Activated CD8-positive, alpha-beta T cell treated with anti-CD3 and anti-CD28 coated beads, Interleukin-2, amount 10 ng/mL, durations not matched to agents 7 days and 5 days (primary cell): ENCODE data around the gene ALPK1. TPM values are rescaled to one million over a fixed set of nuclear protein-coding genes. Genes with fewer than 3 reads are reported as not detected.
"Not testable (repeated sequence)": the region's sequence is repeated elsewhere in the genome, so short reads cannot be mapped to it uniquely, and the experiment has no call there.

Experiments used
- ATAC-seq: fragments of 150-1000 bp; cut with Tn5 transposase; one replicate; pipeline ENCODE4 v1.10.0; 2021; ENCODE audit warnings: moderate library complexity
- CTCF ChIA-PET: fragments of 350-600 bp; sonication (Branson Sonifier 250); formaldehyde crosslinking; loops from one replicate; lab custom pipeline; 2021; ENCODE audit warnings: antibody characterized with exemption; lab: Charles Lee
- POLR2A ChIA-PET: fragments of 350-600 bp; sonication (Branson Sonifier 250); formaldehyde crosslinking; loops from one replicate; lab custom pipeline; 2021; ENCODE audit warnings: antibody characterized with exemption; lab: Charles Lee
- DNase-seq: peaks from one replicate; pipeline ENCODE4 v3.0.0-alpha.2; 2020
- H3K27ac Mint-ChIP-seq: one replicate; pipeline ENCODE4 v1.8.0; 2021; ENCODE audit warnings: mild to moderate bottlenecking, mixed read lengths
- H3K27me3 Mint-ChIP-seq: one replicate; pipeline ENCODE4 v1.8.0; 2021; ENCODE audit warnings: low read depth, mixed read lengths
- H3K36me3 Mint-ChIP-seq: one replicate; pipeline ENCODE4 v1.8.0; 2021; ENCODE audit warnings: low read depth, mixed read lengths
- H3K4me1 Mint-ChIP-seq: one replicate; pipeline ENCODE4 v1.8.0; 2021; ENCODE audit warnings: low read depth, mixed read lengths
- H3K4me3 Mint-ChIP-seq: one replicate; pipeline ENCODE4 v1.8.0; 2021; ENCODE audit warnings: mild to moderate bottlenecking, mixed read lengths
- H3K9me3 Mint-ChIP-seq: one replicate; pipeline ENCODE4 v1.8.0; 2022; ENCODE audit warnings: mixed read lengths; ENCODE audit not compliant: insufficient read depth
- total RNA-seq, 2 experiments: library from RNA; stranded (reverse); gene quantifications; one replicate each; pipeline ENCODE4 v1.2.3, GENCODE V29; 2021

ALPK1 gene
- total RNA-seq, 2 experiments from 2014 or later, result 11.8 to 14.1 TPM

- Mint-ChIP-seq H3K36me3 (peaks cover 46% of the 10 kb centered on the region), H3K27me3 (no peaks in the 10 kb centered on the region), H3K9me3 (no peaks in the 10 kb centered on the region), H3K4me3 (no peak overlapping the region), H3K4me1 (peaks cover 22% of the 10 kb centered on the region), H3K27ac (no peak overlapping the region)
- POLR2A ChIA-PET, result interaction anchor here (1.1 kb wide), 1 partner anchor 10 kb away, joined by 3 read pairs; the partner anchor contains the start of gene TIFA
- DNase-seq (no peak), ATAC-seq (no peak)
- CTCF ChIA-PET, result interaction anchor here (0.6 to 2.3 kb wide), 2 partner anchors 9 to 220 kb away, joined by 4 to 6 read pairs; no protein-coding TSS in a partner anchor
Observed at GRCh38 chr4:112276113-112276512, 21.1 kb upstream of the ALPK1 start.

GRCh38 chr4:112277220-112277619, 19.9 kb upstream of the ALPK1 start:
- Mint-ChIP-seq H3K27ac (no peak overlapping the region), H3K36me3 (peaks cover 50% of the 10 kb centered on the region), H3K27me3 (no peaks in the 10 kb centered on the region), H3K9me3 (no peaks in the 10 kb centered on the region), H3K4me1 (peaks cover 31% of the 10 kb centered on the region), H3K4me3 (no peak overlapping the region)
- DNase-seq (no peak), ATAC-seq (no peak)
- POLR2A ChIA-PET, result interaction anchor here (1.1 kb wide), 1 partner anchor 8 kb away, joined by 4 read pairs; the partner anchor contains the start of gene TIFA
- CTCF ChIA-PET, result interaction anchor here (1.5 to 2.3 kb wide), 2 partner anchors 10 kb away, joined by 6 read pairs; no protein-coding TSS in a partner anchor

- Mint-ChIP-seq H3K4me3 (no peak overlapping the region), H3K36me3 (peaks cover 53% of the 10 kb centered on the region), H3K27ac (no peak overlapping the region), H3K9me3 (no peaks in the 10 kb centered on the region), H3K4me1 (peaks cover 37% of the 10 kb centered on the region), H3K27me3 (no peaks in the 10 kb centered on the region)
- DNase-seq (no peak), ATAC-seq (no peak)
- POLR2A ChIA-PET, result interaction anchor here (1.1 kb wide), 1 partner anchor 8 kb away, joined by 4 read pairs; the partner anchor contains the start of gene TIFA
- CTCF ChIA-PET, result interaction anchor here (1.0 to 1.5 kb wide), 3 partner anchors 11 to 51 kb away, joined by 3 to 6 read pairs (median 3); no protein-coding TSS in a partner anchor
Observed at GRCh38 chr4:112277705-112278448, 19.3 kb upstream of the ALPK1 start.

- H3K4me3 Mint-ChIP-seq, result no peak overlapping the region
- no peak for ATAC-seq
Observed at GRCh38 chr4:112279025-112279881, 17.9 kb upstream of the ALPK1 start.

GRCh38 chr4:112279882-112280315, 17.3 kb upstream of the ALPK1 start:
- H3K27ac Mint-ChIP-seq, result no peak overlapping the region
- CTCF ChIA-PET, result interaction anchor here (1.0 to 1.8 kb wide), 3 partner anchors 46 to 485 kb away, joined by 3 to 7 read pairs (median 3); no protein-coding TSS in a partner anchor
- no peaks in the 10 kb centered on the region for H3K9me3 Mint-ChIP-seq
- POLR2A ChIA-PET, result no interaction called here
- peaks cover 60% of the 10 kb centered on the region for H3K36me3 Mint-ChIP-seq
- ATAC-seq (no peak), DNase-seq (no peak)
- H3K4me3 Mint-ChIP-seq, result no peak overlapping the region
- peaks cover 47% of the 10 kb centered on the region for H3K4me1 Mint-ChIP-seq
- H3K27me3 Mint-ChIP-seq, result no peaks in the 10 kb centered on the region

More at GRCh38 chr4:112279025-112279881, 17.9 kb upstream of the ALPK1 start:
- ChIA-PET CTCF (interaction anchor here (0.6 to 1.4 kb wide), 4 partner anchors 8 to 49 kb away, joined by 3 to 4 read pairs (median 3); no protein-coding TSS in a partner anchor), POLR2A (no interaction called here)
- Mint-ChIP-seq H3K27ac (no peak overlapping the region), H3K27me3 (no peaks in the 10 kb centered on the region), H3K4me1 (peaks cover 44% of the 10 kb centered on the region), H3K9me3 (no peaks in the 10 kb centered on the region), H3K36me3 (peaks cover 57% of the 10 kb centered on the region)
- no peak for DNase-seq

- CTCF ChIA-PET, result interaction anchor here (0.8 to 1.8 kb wide), 6 partner anchors 29 to 485 kb away, joined by 3 to 7 read pairs (median 3); no protein-coding TSS in a partner anchor
- Mint-ChIP-seq H3K27ac (no peak overlapping the region), H3K4me3 (no peak overlapping the region)
Observed at GRCh38 chr4:112280386-112281056, 16.6 kb upstream of the ALPK1 start.

GRCh38 chr4:112281895-112282398, 15.2 kb upstream of the ALPK1 start:
- H3K4me3 Mint-ChIP-seq, H3K27me3 Mint-ChIP-seq, H3K9me3 Mint-ChIP-seq, ATAC-seq, DNase-seq, H3K27ac Mint-ChIP-seq: not testable (repeated sequence)
- ChIA-PET CTCF (interaction anchor here (1.2 to 1.4 kb wide), 2 partner anchors 40 to 242 kb away, joined by 3 to 4 read pairs; no protein-coding TSS in a partner anchor), POLR2A (interaction anchor here (0.7 to 1.2 kb wide), 2 partner anchors 31 to 102 kb away, joined by 3 read pairs; no protein-coding TSS in a partner anchor)
- Mint-ChIP-seq H3K4me1 (peaks cover 56% of the 10 kb centered on the region), H3K36me3 (peaks cover 50% of the 10 kb centered on the region)

More at GRCh38 chr4:112280386-112281056, 16.6 kb upstream of the ALPK1 start:
- Mint-ChIP-seq H3K36me3 (peaks cover 56% of the 10 kb centered on the region), H3K9me3 (no peaks in the 10 kb centered on the region), H3K4me1 (peaks cover 44% of the 10 kb centered on the region), H3K27me3 (no peaks in the 10 kb centered on the region)
- no peak for ATAC-seq
- DNase-seq, result no peak
- POLR2A ChIA-PET, result no interaction called here

- ChIA-PET POLR2A (interaction anchor here (0.6 to 1.6 kb wide), 3 partner anchors 19 to 107 kb away, joined by 3 to 7 read pairs (median 3); no protein-coding TSS in a partner anchor), CTCF (interaction anchor here (0.9 to 1.4 kb wide), 2 partner anchors 16 to 184 kb away, joined by 3 to 4 read pairs; no protein-coding TSS in a partner anchor)
- Mint-ChIP-seq H3K27ac (no peak overlapping the region), H3K9me3 (no peaks in the 10 kb centered on the region), H3K36me3 (peaks cover 40% of the 10 kb centered on the region), H3K4me1 (peaks cover 63% of the 10 kb centered on the region), H3K27me3 (no peaks in the 10 kb centered on the region), H3K4me3 (peak overlapping the region; percentile 32)
- DNase-seq, result no peak
- ATAC-seq, result no peak
Observed at GRCh38 chr4:112282860-112283667, 14.1 kb upstream of the ALPK1 start.

GRCh38 chr4:112284166-112284565, 13.0 kb upstream of the ALPK1 start:
- no peak for DNase-seq
- no peak overlapping the region for H3K27ac Mint-ChIP-seq

More at GRCh38 chr4:112284166-112284565, 13.0 kb upstream of the ALPK1 start:
- Mint-ChIP-seq H3K9me3 (no peaks in the 10 kb centered on the region), H3K4me1 (peaks cover 70% of the 10 kb centered on the region), H3K4me3 (peak overlapping the region; percentile 91), H3K36me3 (peaks cover 33% of the 10 kb centered on the region), H3K27me3 (no peaks in the 10 kb centered on the region)
- POLR2A ChIA-PET, result interaction anchor here (0.8 to 1.6 kb wide), 3 partner anchors 13 to 26 kb away, joined by 3 to 7 read pairs (median 6); no protein-coding TSS in a partner anchor
- ATAC-seq, result no peak
- CTCF ChIA-PET, result interaction anchor here (0.6 to 1.4 kb wide), 2 partner anchors 44 to 185 kb away, joined by 3 to 4 read pairs; no protein-coding TSS in a partner anchor
